Measurements from ENCODE around the gene AP3D1. TPM values are rescaled to one million over a fixed set of nuclear protein-coding genes. Genes with fewer than 3 reads are reported as not detected.

AP3D1 gene
- total RNA-seq, 4 donors from 2014 or later: 66.7 to 107 (median 79.6) TPM

DNA sequence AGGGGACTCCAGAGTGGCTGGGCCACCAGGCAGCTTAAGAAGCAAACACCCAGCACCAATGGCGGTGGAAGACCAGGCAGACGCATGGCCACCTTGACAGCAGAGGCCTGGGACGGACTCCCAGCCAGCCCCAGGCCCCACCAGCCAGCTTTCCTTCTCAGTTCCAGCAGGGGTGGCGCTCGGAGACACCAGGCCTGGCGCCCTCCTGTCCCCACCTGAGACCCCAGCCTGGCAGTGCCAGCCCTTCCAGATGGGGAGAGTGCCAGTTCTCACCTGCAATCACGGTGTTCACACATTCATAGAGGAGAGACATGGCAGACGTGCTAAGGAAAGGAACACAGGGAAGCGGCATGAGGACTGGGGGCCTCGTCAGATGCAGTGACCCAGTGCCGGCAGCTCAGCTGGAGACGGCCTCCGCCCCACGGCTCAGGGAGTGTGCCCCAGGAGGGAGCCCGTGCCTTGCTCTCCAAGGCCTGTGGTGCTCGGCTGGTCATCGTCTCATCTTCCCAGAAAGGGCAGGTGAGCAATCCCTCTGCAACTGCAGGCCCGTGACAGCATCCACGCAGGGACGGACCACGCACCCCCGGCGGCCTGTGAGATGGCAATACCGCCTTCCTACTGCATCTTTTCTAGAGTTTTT lies 24.4 kb downstream of the AP3D1 start:
- DNase-seq (ENCODE audit: low spot score) (no peak), ATAC-seq (ENCODE audit: low FRiP score) (no peak)
- no peak for TF ChIP-seq CTCF (IDR thresholded peaks at IDR 0.05)

DNA sequence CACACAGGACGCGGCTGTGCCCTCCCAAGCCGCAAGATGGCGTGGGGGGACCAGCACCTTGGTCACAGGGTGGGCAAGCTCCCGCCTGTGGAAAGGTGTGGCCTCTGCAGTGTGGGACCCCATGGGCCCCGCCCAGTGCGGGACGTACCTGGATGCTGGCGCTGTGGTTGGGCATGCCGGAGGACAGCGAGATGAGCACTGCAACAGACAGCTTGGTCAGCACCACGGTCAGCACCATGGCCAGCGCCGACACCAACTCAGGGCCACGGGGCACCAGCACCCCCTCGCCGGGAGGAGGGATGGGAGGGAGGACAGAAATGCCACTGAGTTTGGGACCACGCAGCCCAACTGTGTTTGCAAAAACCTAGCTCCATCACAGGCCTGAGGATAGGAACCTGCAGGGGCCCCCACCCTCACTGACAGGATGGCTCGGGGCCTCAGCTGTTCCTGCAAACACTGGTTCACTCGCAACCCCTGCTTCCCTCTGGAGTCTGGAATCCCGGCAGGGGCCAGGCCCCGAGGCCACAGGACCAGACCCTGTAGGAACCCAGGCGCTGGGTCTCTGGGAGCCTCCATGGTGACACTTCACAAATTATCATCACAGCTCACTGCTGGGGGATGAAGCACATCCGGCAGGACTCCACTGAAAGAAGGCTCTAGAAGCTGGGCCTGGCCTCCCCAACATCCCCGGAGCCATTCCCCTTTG lies 27.5 kb downstream of the AP3D1 start:
- ATAC-seq (ENCODE audit: low FRiP score) (no peak), DNase-seq (ENCODE audit: low spot score) (no peak)
- TF ChIP-seq CTCF (IDR thresholded peaks at IDR 0.05): no peak

DNA sequence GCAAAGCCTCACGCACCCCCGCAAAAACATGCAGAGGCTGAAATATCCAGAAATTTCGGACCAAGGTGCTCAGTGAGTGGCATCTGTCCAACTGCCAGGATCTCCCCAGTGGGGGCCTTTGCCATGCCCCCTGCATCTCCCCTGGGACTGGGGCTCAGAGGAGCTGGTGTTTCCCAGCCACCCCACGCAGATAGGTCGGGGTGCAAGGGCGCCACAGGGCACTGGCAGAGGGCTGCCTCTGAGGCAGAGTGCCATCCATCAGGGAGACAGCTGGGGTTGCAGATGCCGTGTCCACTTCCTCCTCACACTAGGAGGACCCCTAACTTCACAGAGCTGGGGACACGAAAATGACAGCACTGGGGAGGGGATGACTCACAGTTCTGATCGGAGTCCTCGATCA lies 28.4 kb downstream of the AP3D1 start:
- no peak for DNase-seq (ENCODE audit: low spot score)
- no peak for TF ChIP-seq CTCF (IDR thresholded peaks at IDR 0.05)
- no peak for ATAC-seq (ENCODE audit: low FRiP score)

GRCh38 chr19:2122251-2122650 lies 29.1 kb downstream of the AP3D1 start:
- ATAC-seq (ENCODE audit: low FRiP score) (no peak), DNase-seq (ENCODE audit: low spot score) (no peak)
- TF ChIP-seq CTCF (IDR thresholded peaks at IDR 0.05): no peak

- no peak for DNase-seq (ENCODE audit: low spot score)
- no peak for ATAC-seq (ENCODE audit: low FRiP score)
- no peak for TF ChIP-seq CTCF (IDR thresholded peaks at IDR 0.05)
These were observed 29.8 kb downstream of the AP3D1 start for GRCh38 chr19:2121416-2122051.

GRCh38 chr19:2120821-2121220 lies 30.5 kb downstream of the AP3D1 start:
- no peak for ATAC-seq (ENCODE audit: low FRiP score)
- no peak for TF ChIP-seq CTCF (IDR thresholded peaks at IDR 0.05)
- DNase-seq (ENCODE audit: low spot score): no peak

Data from omental fat pad (tissue), 4 donors.